WTC11 (cell line): Measurements from ENCODE around the gene DARS1. TPM values are rescaled to one million over a fixed set of nuclear protein-coding genes. Genes with fewer than 3 reads are reported as not detected.

ENCODE experiments used
- ATAC-seq: fragments of 200-7000 bp; cut with Tn5 transposase; 2 replicates; pipeline ENCODE4 v1.10.0; 2021; ENCODE audit warnings: mild to moderate bottlenecking, moderate library complexity
- CTCF ChIA-PET: fragments of 300-600 bp; sonication (Branson Sonifier 250); formaldehyde crosslinking; loops from one replicate; lab custom pipeline; 2021; ENCODE audit warnings: antibody characterized with exemption; lab: Charles Lee
- POLR2A ChIA-PET: fragments of 350-600 bp; sonication (Branson Sonifier 250); formaldehyde crosslinking; loops from one replicate; lab custom pipeline; 2021; ENCODE audit warnings: antibody characterized with exemption; lab: Charles Lee
- DNase-seq: peaks from one replicate; pipeline ENCODE4 v3.0.0; 2021; ENCODE audit warnings: low spot score
- H3K27ac Mint-ChIP-seq: 2 replicates; pipeline ENCODE4 v1.8.0; 2021; ENCODE audit warnings: mixed read lengths
- H3K27me3 Mint-ChIP-seq: 2 replicates; pipeline ENCODE4 v1.8.0; 2021; ENCODE audit warnings: low read depth, mild to moderate bottlenecking, moderate library complexity, mixed read lengths
- H3K36me3 Mint-ChIP-seq: 2 replicates; pipeline ENCODE4 v1.8.0; 2021; ENCODE audit warnings: mixed read lengths
- H3K4me1 Mint-ChIP-seq: 2 replicates; pipeline ENCODE4 v1.8.0; 2022; ENCODE audit warnings: mixed read lengths
- H3K4me3 Mint-ChIP-seq: 2 replicates; pipeline ENCODE4 v1.8.0; 2021; ENCODE audit warnings: mild to moderate bottlenecking, moderate library complexity, mixed read lengths
- H3K9me3 Mint-ChIP-seq: 2 replicates; pipeline ENCODE4 v1.8.0; 2021; ENCODE audit warnings: mixed read lengths
- E2F5 ChIP-seq: sonication (generic); formaldehyde crosslinking; IDR thresholded peaks from 2 replicates; pipeline ENCODE4 v1.8.1; 2022; ENCODE audit warnings: mild to moderate bottlenecking, moderate library complexity, missing genetic modification reagents
- EMX1 ChIP-seq: fragments of 250-450 bp; sonication (Bioruptor Pico); IDR thresholded peaks from 2 replicates; pipeline ENCODE4 v1.8.0; 2021; ENCODE audit warnings: mild to moderate bottlenecking
- GTF2I ChIP-seq: fragments of 250-450 bp; sonication (Bioruptor Pico); conservative IDR thresholded peaks from 2 replicates; pipeline ENCODE4 v1.4.0; 2021; ENCODE audit warnings: mild to moderate bottlenecking
- HMGXB4 ChIP-seq: sonication (generic); formaldehyde crosslinking; IDR thresholded peaks from 2 replicates; pipeline ENCODE4 v1.8.1; 2023; ENCODE audit warnings: mild to moderate bottlenecking, moderate library complexity, missing genetic modification reagents
- KAT7 ChIP-seq: sonication (generic); formaldehyde crosslinking; IDR thresholded peaks from 2 replicates; pipeline ENCODE4 v1.8.1; 2023; ENCODE audit warnings: missing genetic modification reagents, mild to moderate bottlenecking, borderline replicate concordance
- MAX ChIP-seq: sonication (generic); formaldehyde crosslinking; IDR thresholded peaks from 2 replicates; pipeline ENCODE4 v1.8.0; 2022; ENCODE audit warnings: mild to moderate bottlenecking, missing genetic modification reagents
- NFATC4 ChIP-seq: fragments of 250-450 bp; sonication (Bioruptor Pico); IDR thresholded peaks from 2 replicates; pipeline ENCODE4 v1.9.0; 2021; ENCODE audit warnings: mild to moderate bottlenecking
- OVOL2 ChIP-seq: fragments of 250-450 bp; sonication (Bioruptor Pico); IDR thresholded peaks from 2 replicates; pipeline ENCODE4 v1.9.0; 2021; ENCODE audit warnings: mild to moderate bottlenecking, borderline replicate concordance
- RORB ChIP-seq: fragments of 250-450 bp; sonication (Bioruptor Pico); IDR thresholded peaks from 2 replicates; pipeline ENCODE4 v1.9.0; 2021; ENCODE audit warnings: mild to moderate bottlenecking
- TCF7 ChIP-seq: sonication (generic); formaldehyde crosslinking; IDR thresholded peaks from 2 replicates; pipeline ENCODE4 v1.8.0; 2022; ENCODE audit warnings: mild to moderate bottlenecking, low read depth, missing genetic modification reagents, moderate library complexity
- TEAD1 ChIP-seq: sonication (generic); formaldehyde crosslinking; IDR thresholded peaks from 2 replicates; pipeline ENCODE4 v1.8.0; 2022; ENCODE audit warnings: mild to moderate bottlenecking, missing genetic modification reagents
- TEAD4 ChIP-seq: sonication (generic); formaldehyde crosslinking; IDR thresholded peaks from 2 replicates; pipeline ENCODE4 v1.8.0; 2022; ENCODE audit warnings: mild to moderate bottlenecking, missing genetic modification reagents
- USF2 ChIP-seq: sonication (generic); formaldehyde crosslinking; IDR thresholded peaks from 2 replicates; pipeline ENCODE4 v1.8.1; 2023; ENCODE audit warnings: mild to moderate bottlenecking, missing genetic modification reagents, moderate library complexity
- ZNF219 ChIP-seq: sonication (generic); formaldehyde crosslinking; IDR thresholded peaks from 2 replicates; pipeline ENCODE4 v1.8.0; 2023; ENCODE audit warnings: missing genetic modification reagents, mild to moderate bottlenecking, borderline replicate concordance
- ZNF232 ChIP-seq: sonication (generic); formaldehyde crosslinking; IDR thresholded peaks from 2 replicates; pipeline ENCODE4 v1.8.0; 2022; ENCODE audit warnings: mild to moderate bottlenecking, missing genetic modification reagents
- ZNF317 ChIP-seq: sonication (generic); formaldehyde crosslinking; IDR thresholded peaks from 2 replicates; pipeline ENCODE4 v1.8.1; 2023; ENCODE audit warnings: low read depth, mild to moderate bottlenecking, moderate library complexity, missing genetic modification reagents, borderline replicate concordance
- ZNF423 ChIP-seq: fragments of 250-450 bp; sonication (Bioruptor Pico); IDR thresholded peaks from 2 replicates; pipeline ENCODE4 v2.1.2; 2022; ENCODE audit warnings: mild to moderate bottlenecking, moderate library complexity
- ZNF532 ChIP-seq: fragments of 250-450 bp; sonication (Bioruptor Pico); IDR thresholded peaks from 2 replicates; pipeline ENCODE4 v1.9.0; 2021; ENCODE audit warnings: mild to moderate bottlenecking, borderline replicate concordance
- total RNA-seq: library from RNA; stranded (reverse); gene quantifications from 3 replicates; pipeline ENCODE4 v1.2.3, GENCODE V29; 2021

The DARS1 gene
- total RNA-seq, 1 experiment from 2014 or later, result 80.9 TPM

GRCh38 chr2:136028001-136028400 is 42.6 kb upstream of the DARS1 start:
- Mint-ChIP-seq H3K27me3 (peaks cover 6% of the 10 kb centered on the region; the same call in 1 of the 2 replicates), H3K27ac (no peak overlapping the region), H3K4me1 (peaks cover 27% of the 10 kb centered on the region), H3K9me3 (no peaks in the 10 kb centered on the region), H3K4me3 (no peak overlapping the region), H3K36me3 (no peaks in the 10 kb centered on the region)
- no peak for TF ChIP-seq ZNF532 (CRISPR knock-in tag)
- TF ChIP-seq KAT7 (CRISPR knock-in tag), result no peak
- no peak for TF ChIP-seq EMX1
- TF ChIP-seq GTF2I (CRISPR knock-in tag), result no peak
- no peak for TF ChIP-seq ZNF423 (CRISPR knock-in tag)
- no peak for TF ChIP-seq OVOL2 (CRISPR knock-in tag)
- no peak for TF ChIP-seq ZNF317 (CRISPR knock-in tag)
- no peak for TF ChIP-seq TCF7 (CRISPR knock-in tag)
- no peak for TF ChIP-seq ZNF219
- no peak for TF ChIP-seq TEAD4 (CRISPR knock-in tag)
- no peak for TF ChIP-seq RORB (CRISPR knock-in tag)
- no peak for ATAC-seq
- CTCF ChIA-PET, result interaction anchor here (1.1 kb wide), 1 partner anchor 30 kb away, joined by 4 read pairs; no protein-coding TSS in a partner anchor
- DNase-seq, result no peak
- POLR2A ChIA-PET, result no interaction called here

- CTCF ChIA-PET, result no interaction called here
- no peaks in the 10 kb centered on the region for H3K36me3 Mint-ChIP-seq
- no peak for TF ChIP-seq NFATC4 (CRISPR knock-in tag)
- ATAC-seq, result no peak
- POLR2A ChIA-PET, result no interaction called here
- no peaks in the 10 kb centered on the region for H3K9me3 Mint-ChIP-seq
- peaks cover 6% of the 10 kb centered on the region; the same call in 1 of the 2 replicates for H3K27me3 Mint-ChIP-seq
- no peak overlapping the region for H3K27ac Mint-ChIP-seq
- H3K4me3 Mint-ChIP-seq, result no peak overlapping the region
- peaks cover 27% of the 10 kb centered on the region for H3K4me1 Mint-ChIP-seq
- DNase-seq, result no peak
Measured at GRCh38 chr2:136027112-136027511, 41.7 kb upstream of the DARS1 start.

GRCh38 chr2:136025057-136025973 is 39.9 kb upstream of the DARS1 start:
- POLR2A ChIA-PET, result interaction anchor here (0.6 to 1.4 kb wide), 4 partner anchors 9 to 71 kb away, joined by 3 to 4 read pairs (median 3); partner anchors contain the start of gene DARS1
- 0 out of 2 replicates have a peak, but pooled peaks have one; percentile 12 for TF ChIP-seq TEAD1 (CRISPR knock-in tag)
- TF ChIP-seq ZNF232 (CRISPR knock-in tag), result no peak
- TF ChIP-seq E2F5 (CRISPR knock-in tag), result peak; percentile 82; the same call in 1 of the 2 replicates
- TF ChIP-seq USF2, result 0 out of 2 replicates have a peak, but pooled peaks have one; percentile 24
- TF ChIP-seq HMGXB4 (CRISPR knock-in tag), result no peak
- TF ChIP-seq MAX (CRISPR knock-in tag), result peak; percentile 93
- TF ChIP-seq TEAD4 (CRISPR knock-in tag), result no peak

More at GRCh38 chr2:136025057-136025973, 39.9 kb upstream of the DARS1 start:
- peak overlapping the region; percentile 87 for H3K27ac Mint-ChIP-seq
- H3K36me3 Mint-ChIP-seq, result no peaks in the 10 kb centered on the region
- H3K27me3 Mint-ChIP-seq, result peaks cover 6% of the 10 kb centered on the region; the same call in 1 of the 2 replicates
- CTCF ChIA-PET, result interaction anchor here (0.6 to 1.4 kb wide), 6 partner anchors 10 to 368 kb away, joined by 3 to 11 read pairs (median 3); no protein-coding TSS in a partner anchor
- H3K4me3 Mint-ChIP-seq, result peak overlapping the region; percentile 70
- DNase-seq, result peak; percentile 89
- no peaks in the 10 kb centered on the region for H3K9me3 Mint-ChIP-seq
- H3K4me1 Mint-ChIP-seq, result peaks cover 27% of the 10 kb centered on the region
- peak; percentile 94 for ATAC-seq
